ENCODE data around the gene TAF8.

Gene TAF8

GRCh38 chr6:42049116-42049809 is 1.1 kb upstream of the TAF8 start:
- DNase-seq (ENCODE audit: insufficient read length, low spot score): no peak
- no peak for FAIRE-seq

GRCh38 chr6:42049948-42050296 is 402 bp upstream of the TAF8 start:
- no peak for DNase-seq (ENCODE audit: insufficient read length, low spot score)
- FAIRE-seq: no peak

- DNase-seq (ENCODE audit: insufficient read length, low spot score): no peak
- FAIRE-seq: no peak
Measured at GRCh38 chr6:42051268-42051653, 937 bp downstream of the TAF8 start.

GRCh38 chr6:42053601-42054000 is 3.3 kb downstream of the TAF8 start:
- no peak for FAIRE-seq
- no peak for DNase-seq (ENCODE audit: insufficient read length, low spot score)

DNA sequence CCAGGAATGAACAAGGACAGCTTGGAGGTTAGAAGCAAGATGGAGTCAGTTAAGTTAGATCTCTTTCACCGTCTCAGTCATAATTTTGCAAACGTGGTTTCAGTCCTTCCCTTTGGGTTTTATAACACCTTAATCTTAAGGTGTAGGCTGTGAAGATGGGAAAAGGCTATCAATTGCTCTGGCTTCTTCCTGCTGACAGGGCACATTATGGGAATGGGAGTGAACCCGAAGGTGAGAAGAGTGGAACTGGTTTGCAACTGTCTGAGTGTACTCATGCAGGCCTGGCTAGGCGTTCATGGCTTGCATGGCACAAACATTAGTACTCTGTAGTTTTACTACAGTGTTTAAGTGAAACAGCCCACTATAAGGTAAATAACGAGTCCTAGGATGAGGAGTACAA is 9.4 kb downstream of the TAF8 start:
- no peak for DNase-seq (ENCODE audit: insufficient read length, low spot score)
- FAIRE-seq: no peak

GRCh38 chr6:42066156-42066675 is 15.9 kb downstream of the TAF8 start:
- FAIRE-seq: no peak

DNA sequence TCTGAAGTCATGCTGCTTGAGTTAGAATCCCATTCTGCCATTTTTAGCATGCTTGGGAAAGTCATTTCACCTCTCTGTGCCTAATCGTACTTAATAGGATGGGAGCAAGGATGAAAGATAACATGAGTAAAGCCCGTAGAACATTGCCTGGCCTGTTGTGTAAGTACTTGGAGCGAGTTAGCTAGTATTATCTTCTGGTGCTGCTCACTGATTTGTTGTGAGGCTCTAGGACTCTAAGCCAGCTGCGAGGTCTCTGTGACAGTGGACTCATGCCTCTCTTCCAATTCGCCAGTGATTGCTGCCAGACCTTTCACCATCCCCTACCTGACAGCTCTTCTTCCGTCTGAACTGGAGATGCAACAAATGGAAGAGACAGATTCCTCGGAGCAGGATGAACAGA is 17.8 kb downstream of the TAF8 start:
- FAIRE-seq (no peak), DNase-seq (ENCODE audit: insufficient read length, low spot score) (no peak)

More at GRCh38 chr6:42066156-42066675, 15.9 kb downstream of the TAF8 start:
- DNase-seq (ENCODE audit: insufficient read length, low spot score): no peak

GRCh38 chr6:42068872-42069522 is 18.7 kb downstream of the TAF8 start:
- DNase-seq (ENCODE audit: insufficient read length, low spot score) (no peak), FAIRE-seq (no peak)

GRCh38 chr6:42071881-42072583 is 21.7 kb downstream of the TAF8 start:
- no peak for FAIRE-seq

GRCh38 chr6:42073287-42073686 is 23.0 kb downstream of the TAF8 start:
- DNase-seq (ENCODE audit: insufficient read length, low spot score) (no peak), FAIRE-seq (no peak)

More at GRCh38 chr6:42071881-42072583, 21.7 kb downstream of the TAF8 start:
- no peak for DNase-seq (ENCODE audit: insufficient read length, low spot score)

- FAIRE-seq (no peak), DNase-seq (ENCODE audit: insufficient read length, low spot score) (peak; percentile 41)
Measured at GRCh38 chr6:42075159-42075838, 25.0 kb downstream of the TAF8 start.

DNA sequence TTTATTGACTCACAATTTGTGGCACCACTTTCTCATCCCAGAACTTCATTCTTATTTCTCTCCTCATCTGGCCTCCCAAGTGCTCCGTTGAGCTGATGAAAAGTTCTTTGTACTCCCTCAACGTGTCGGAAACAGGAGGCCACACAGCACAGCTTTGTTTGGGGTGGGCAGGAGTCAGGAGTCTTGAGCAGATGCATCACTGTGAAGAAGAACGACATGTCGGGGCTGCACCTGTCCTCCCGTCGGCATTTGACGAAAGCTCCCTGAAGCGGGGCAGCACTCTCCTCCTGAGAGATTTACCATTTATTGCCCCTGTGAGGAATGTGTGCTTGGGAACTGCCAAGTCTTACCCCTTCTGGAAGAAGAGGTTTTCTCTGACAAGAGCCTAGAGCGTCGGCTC is 28.1 kb downstream of the TAF8 start:
- FAIRE-seq (no peak), DNase-seq (ENCODE audit: insufficient read length, low spot score) (no peak)

DNA sequence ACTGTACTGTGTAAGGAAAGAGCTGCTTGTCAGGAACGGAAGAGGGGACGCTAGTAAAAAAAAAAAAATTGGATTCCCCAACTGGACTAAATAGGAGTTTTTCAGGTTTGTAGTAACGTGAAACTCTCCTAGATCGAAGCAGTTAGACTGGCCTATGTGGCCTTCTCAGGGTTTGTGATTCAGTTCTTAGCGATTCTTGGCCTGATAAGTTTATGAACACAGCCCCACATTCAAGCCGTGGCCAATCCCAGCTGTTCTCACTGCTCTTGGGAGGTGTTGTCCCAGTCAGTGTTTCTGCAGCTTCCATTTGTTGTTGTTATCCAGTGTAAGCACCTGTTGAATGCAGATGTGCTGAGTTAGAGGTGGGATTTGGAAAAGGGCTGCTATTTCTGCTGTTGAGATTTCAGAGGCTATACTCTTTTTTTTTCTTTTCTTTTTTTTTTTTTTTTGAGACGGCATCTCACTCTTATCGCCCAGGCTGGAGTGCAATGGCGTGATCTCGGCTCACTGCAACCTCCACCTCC is 29.7 kb downstream of the TAF8 start:
- FAIRE-seq (no peak), DNase-seq (ENCODE audit: insufficient read length, low spot score) (no peak)

DNA sequence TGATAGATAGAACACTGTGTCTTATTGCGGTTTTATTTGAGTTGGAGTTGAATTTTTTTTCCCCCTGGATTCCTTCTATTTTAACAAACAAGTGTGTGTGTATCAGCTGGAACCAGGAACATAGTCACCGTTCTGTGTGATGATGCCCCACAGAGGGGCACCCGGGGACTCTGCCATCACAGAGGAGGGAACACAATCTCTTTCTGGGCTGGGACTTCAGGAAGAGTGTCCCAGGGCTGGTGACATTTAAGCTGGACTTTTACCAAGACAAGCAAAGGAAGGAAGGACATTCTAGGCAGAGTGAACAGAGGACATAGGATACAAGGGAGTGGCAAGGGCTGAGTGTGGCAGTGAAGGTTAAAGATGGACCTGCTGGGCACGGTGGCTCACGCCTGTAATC is 33.2 kb downstream of the TAF8 start:
- DNase-seq (ENCODE audit: insufficient read length, low spot score) (no peak), FAIRE-seq (no peak)

GRCh38 chr6:42084889-42085288 is 34.6 kb downstream of the TAF8 start:
- no peak for DNase-seq (ENCODE audit: insufficient read length, low spot score)
- FAIRE-seq: no peak

DNA sequence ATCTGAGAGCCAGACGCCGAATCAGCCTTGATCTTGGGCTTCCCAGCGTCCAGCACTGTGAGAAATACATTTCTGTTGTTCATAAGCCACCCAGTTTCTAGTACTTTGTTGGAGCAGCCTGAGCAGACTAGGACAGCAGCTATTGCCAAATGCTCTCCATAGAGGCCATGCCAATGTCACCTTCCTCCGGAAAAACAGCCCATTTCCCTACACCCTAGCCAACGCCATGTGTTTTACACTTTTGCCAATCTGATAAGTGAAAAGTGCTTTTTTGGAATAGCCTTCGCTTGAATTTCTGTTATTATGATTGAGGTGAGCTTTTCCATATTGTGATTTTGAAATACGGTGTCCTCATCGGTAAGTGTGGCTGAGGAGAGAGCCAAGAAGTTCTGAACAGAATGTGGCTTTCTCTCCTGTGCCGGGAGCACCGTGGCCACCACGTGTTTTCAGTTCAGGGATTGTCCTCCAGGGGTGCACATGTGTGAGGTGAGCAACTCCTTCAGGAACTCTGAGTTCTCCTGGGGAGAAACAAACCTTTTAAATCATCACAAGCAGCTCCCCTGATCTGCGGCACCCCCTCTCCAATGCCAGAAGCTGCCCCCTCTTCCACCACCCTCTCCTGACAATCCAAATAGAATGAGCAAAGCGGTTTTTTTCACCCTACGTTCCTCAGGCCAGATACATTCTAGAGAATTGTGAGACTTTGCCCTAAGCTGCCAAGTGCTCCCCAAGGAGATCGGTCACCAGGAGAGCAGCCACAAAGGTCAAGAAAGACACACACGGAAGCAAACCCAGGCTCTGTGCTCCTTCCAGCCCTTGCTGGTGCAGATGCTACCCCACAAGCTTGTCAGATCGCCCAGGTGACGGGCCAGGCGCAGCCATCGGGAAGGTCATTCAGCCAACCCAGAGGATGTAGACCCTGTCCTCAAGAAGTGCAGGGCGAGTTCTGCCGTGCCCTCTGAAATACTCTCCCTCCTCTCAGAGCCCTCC is 36.0 kb downstream of the TAF8 start:
- DNase-seq (ENCODE audit: insufficient read length, low spot score): no peak
- FAIRE-seq: no peak

GRCh38 chr6:42088101-42088591 is 37.8 kb downstream of the TAF8 start:
- DNase-seq (ENCODE audit: insufficient read length, low spot score): no peak
- no peak for FAIRE-seq

- FAIRE-seq (no peak), DNase-seq (ENCODE audit: insufficient read length, low spot score) (no peak)
Measured at GRCh38 chr6:42090819-42091717, 40.7 kb downstream of the TAF8 start.

DNA sequence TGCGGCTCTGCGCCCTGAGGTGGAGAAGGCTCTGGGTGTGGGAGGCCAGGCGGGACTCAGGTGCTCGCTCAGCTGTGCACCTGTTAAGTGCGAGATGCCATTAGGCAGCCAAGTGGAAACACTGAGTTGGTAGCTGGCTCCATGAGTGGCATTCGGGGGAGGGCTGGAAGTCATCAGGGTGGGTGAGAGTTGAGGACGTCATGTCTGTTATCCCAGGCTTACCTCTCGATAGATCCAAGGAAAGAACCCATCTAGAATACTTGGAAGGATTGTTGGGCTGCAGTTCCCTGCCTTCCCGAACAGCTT is 41.3 kb downstream of the TAF8 start:
- DNase-seq (ENCODE audit: insufficient read length, low spot score) (no peak), FAIRE-seq (no peak)
